OCI-LY3 (cell line): ENCODE data around the gene DTD1.

ENCODE experiments used
- EZH2phosphoT487 ChIP-seq: fragments of 200-600 bp; shearing (Covaris generic); IDR thresholded peaks from 2 replicates; pipeline ENCODE4 v1.6.1; 2018; ENCODE audit warnings: antibody characterized with exemption, mixed run types, low read depth
- TF ChIP-seq, protein P1 (sequence below): fragments of 200-600, 300-600 bp; sonication (generic); IDR thresholded peaks from 2 replicates; pipeline ENCODE4 v1.5.1; 2014; ENCODE audit warnings: antibody characterized with exemption, low read length, low read depth

DNA sequence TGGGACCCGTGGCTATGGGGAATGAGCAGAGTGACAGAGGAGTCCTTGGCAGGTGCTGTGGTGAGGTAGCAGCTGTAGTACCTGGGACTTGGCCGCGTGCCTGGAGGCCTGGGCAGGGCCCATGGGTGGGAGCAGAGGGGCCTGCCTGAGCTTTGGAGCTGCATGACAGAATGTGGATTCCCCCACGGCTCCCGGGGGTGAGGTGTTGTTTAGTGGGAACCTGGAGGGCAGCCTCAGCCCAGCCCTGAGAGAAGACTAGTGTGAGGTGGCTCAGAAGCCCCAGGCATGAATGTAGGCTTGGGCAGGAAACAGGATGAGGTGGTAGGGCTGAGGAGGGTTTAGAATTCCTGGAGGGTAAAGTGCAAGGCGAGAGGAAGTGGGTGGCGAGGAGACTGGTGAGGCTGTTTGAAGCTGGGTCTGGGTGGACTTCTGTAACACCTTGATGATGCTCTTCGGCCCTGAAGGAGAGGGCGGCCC lies 139.2 kb downstream of the DTD1 start:
- TF ChIP-seq, protein P1, sequence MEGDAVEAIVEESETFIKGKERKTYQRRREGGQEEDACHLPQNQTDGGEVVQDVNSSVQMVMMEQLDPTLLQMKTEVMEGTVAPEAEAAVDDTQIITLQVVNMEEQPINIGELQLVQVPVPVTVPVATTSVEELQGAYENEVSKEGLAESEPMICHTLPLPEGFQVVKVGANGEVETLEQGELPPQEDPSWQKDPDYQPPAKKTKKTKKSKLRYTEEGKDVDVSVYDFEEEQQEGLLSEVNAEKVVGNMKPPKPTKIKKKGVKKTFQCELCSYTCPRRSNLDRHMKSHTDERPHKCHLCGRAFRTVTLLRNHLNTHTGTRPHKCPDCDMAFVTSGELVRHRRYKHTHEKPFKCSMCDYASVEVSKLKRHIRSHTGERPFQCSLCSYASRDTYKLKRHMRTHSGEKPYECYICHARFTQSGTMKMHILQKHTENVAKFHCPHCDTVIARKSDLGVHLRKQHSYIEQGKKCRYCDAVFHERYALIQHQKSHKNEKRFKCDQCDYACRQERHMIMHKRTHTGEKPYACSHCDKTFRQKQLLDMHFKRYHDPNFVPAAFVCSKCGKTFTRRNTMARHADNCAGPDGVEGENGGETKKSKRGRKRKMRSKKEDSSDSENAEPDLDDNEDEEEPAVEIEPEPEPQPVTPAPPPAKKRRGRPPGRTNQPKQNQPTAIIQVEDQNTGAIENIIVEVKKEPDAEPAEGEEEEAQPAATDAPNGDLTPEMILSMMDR, result no peak
- no peak for TF ChIP-seq EZH2phosphoT487
